HG02884 (cell line): Measurements from ENCODE around the gene APOBEC2.
"Not testable (repeated sequence)": the region's sequence is repeated elsewhere in the genome, so short reads cannot be mapped to it uniquely, and the experiment has no call there.

Experiments used
- ATAC-seq: cut with Tn5 transposase; IDR thresholded peaks from one replicate; pipeline ENCODE4 v1.9.1; 2021; ENCODE audit warnings: mild to moderate bottlenecking, moderate library complexity; ENCODE audit not compliant: unreplicated experiment

The APOBEC2 gene

DNA sequence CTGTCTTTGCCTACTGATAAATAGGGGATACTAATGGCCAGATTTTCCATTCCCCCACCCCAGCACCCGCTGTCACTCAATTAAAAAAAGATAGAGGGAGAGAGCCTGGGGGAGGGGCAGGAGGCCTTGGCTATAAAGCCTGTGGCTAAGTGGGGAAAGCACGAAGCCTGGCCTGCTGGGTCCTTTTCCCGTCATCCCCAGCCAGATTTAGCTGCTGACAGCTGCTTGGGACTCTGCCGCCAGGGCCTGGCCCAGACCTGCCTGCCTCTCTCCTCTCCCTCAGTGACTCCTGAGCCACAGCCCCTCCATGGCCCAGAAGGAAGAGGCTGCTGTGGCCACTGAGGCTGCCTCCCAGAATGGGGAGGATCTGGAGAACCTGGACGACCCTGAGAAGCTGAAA, at the start of gene APOBEC2:
Gene APOBEC2 (plus strand): TSS at position 162 of the 400 bp plus-strand sequence. CDS start 146 bp downstream, at position 308.
- ATAC-seq = no peak

DNA sequence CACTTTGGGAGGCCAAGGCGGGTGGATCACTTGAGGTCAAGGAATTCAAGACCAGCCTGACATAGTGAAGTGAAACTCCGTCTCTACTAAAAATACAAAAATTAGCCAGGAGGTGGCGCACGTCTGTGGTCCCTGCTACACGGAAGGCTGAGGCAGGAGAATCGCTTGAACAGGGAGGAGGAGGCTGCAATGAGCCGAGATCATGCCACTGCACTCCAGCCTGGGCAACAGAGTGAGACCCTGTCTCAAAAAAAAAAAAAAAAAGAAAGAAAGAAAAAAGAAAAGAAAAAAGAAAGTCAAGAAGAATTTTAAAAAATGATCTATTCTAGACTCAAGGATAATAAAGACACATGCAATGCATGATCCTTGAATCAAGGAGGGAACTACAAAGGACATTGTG, 46.8 kb upstream of the APOBEC2 start:
- ATAC-seq = peak; percentile 54

DNA sequence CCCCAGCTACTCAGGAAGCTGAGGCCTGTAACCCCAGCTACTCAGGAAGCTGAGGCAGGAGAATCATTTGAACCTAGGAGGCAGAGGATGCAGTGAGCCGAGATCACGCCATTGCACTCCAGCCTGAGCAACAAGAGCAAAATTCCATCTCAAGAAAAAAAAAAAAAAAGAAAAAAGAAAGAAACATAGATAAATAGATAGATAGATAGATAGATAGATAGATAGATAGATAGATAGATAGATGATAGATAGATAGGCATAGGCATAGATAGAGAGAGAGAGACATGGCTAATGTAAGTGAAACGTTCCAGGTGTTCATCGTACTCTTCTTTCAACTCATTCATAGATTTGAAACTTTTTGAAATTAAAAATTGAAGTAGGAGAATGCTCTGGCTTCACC, 46.0 kb upstream of the APOBEC2 start:
- not testable (repeated sequence) for ATAC-seq

DNA sequence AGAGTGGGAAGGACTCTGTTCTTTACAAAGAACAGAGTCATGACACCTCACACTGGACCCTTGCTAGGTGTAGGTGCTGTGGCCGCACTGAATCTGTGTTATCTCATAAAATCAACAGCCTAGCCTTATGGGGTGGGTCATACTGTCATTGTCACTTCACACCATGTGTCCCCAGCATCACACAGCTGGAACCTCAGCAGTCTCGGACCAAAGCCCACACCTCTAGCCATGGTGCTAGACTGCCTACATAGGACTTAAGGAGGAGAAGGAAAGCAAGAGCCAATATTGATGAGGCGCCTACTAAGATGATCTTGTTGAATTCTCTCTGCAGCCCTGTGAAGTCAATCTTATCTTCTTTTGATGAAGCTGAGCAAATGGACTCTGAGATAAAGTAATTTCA, 45.0 kb upstream of the APOBEC2 start:
- ATAC-seq = no peak

GRCh38 chr6:41009669-41010068, 43.3 kb upstream of the APOBEC2 start:
- ATAC-seq = no peak

GRCh38 chr6:41011673-41012072, 41.3 kb upstream of the APOBEC2 start:
- no peak for ATAC-seq

DNA sequence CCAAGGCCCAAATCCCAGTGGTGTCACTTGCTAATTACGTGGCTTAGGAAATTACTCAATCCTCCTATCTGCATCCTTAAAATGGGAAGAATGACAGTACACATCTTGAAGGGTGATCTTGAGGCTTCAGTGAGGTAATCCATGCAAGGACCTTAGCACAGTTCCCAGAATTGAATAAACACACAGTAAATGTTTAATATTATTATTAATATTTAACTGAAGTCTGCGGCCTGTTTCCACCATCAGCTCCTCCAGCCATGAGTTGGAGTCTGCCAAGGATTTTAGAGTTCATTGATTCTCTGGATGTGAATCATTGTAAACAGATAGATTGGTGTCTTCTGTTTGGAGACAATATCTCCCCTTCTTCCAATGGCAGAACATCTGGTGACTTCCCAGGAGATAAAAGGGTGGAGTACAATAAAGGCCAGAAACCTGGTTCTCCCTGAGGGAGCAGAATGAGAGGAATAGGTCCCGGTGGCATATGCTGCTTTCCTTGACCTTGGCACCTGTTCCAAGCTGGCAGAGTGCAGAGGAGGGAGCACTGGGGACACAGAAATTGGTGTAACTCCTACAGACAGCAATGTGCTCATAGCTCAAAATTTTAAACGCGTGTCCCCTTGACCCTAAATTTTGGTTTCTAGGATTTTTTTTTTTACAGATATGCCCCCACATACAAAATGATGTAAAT, 39.4 kb upstream of the APOBEC2 start:
- ATAC-seq = no peak

GRCh38 chr6:41014780-41015179, 38.2 kb upstream of the APOBEC2 start:
- ATAC-seq = no peak

GRCh38 chr6:41015860-41016259, 37.1 kb upstream of the APOBEC2 start:
- ATAC-seq = not testable (repeated sequence)

GRCh38 chr6:41017663-41018062, 35.3 kb upstream of the APOBEC2 start:
- ATAC-seq = no peak

DNA sequence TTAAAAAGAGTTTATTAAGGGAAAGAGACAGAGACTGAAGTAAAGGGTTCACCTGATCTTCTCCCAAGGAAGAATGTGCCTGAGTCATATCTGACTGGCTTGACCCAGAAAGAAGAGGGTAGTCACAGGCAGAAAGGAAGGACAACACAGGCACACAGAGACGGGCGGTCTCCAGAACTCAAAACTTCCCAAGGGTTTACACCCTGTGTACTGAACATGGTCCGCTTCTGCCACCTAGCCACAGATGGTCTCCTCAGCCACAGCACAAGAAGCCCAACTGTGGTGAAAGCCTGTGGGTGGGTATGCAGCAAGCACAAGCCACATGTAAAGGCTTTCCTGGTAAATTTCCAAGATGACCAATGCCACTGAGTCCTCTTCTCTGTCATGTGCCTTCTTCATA, 31.2 kb upstream of the APOBEC2 start:
- ATAC-seq = no peak

DNA sequence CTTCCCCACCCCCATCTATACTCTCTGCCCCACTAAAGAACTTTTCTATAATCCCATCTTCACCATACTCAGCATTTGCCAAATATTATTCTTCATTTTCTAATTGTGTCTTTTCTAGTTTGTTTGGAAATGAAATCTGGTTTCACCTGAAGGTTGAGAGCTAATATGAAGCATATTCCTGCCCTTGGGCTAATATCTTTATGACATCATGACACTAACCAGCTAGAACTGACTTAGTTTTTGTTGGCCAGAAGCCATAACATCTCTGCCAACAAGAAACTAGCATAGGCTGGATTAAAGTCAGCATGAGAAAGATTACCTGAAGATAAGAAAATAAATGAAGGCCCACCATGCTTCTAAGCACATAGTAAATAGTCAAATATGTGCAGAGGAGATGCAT, 30.7 kb upstream of the APOBEC2 start:
- no peak for ATAC-seq

- no peak for ATAC-seq
Observed at GRCh38 chr6:41023114-41023513, 29.9 kb upstream of the APOBEC2 start.

GRCh38 chr6:41025966-41026530, 27.0 kb upstream of the APOBEC2 start:
- no peak for ATAC-seq

DNA sequence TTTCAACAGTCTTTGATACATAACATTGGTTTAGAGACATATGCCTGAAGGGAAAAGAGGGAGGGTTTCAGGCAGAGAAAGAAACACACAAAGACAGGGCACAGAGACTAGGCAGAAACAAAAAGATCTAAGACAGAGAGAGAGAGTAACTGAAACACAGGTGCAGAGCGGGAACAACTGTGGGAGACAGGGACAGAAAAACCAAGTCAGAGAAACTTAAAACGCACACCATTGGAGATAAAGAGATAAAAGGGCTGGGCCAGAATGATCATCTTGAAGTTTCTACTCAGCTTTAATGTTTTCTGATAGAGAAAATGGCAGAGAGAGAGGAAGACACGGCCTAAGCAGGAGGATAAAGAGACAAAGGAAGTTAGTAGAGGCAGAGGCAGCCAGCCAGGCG, 25.8 kb upstream of the APOBEC2 start:
- ATAC-seq = no peak

- ATAC-seq = peak; percentile 86
Observed at GRCh38 chr6:41027799-41028560, 25.0 kb upstream of the APOBEC2 start.

- ATAC-seq = no peak
Observed at GRCh38 chr6:41028561-41029412, 24.2 kb upstream of the APOBEC2 start.

GRCh38 chr6:41032830-41033229, 20.2 kb upstream of the APOBEC2 start:
- no peak for ATAC-seq

GRCh38 chr6:41033776-41034175, 19.2 kb upstream of the APOBEC2 start:
- no peak for ATAC-seq

GRCh38 chr6:41036186-41036585, 16.8 kb upstream of the APOBEC2 start:
- ATAC-seq = no peak

DNA sequence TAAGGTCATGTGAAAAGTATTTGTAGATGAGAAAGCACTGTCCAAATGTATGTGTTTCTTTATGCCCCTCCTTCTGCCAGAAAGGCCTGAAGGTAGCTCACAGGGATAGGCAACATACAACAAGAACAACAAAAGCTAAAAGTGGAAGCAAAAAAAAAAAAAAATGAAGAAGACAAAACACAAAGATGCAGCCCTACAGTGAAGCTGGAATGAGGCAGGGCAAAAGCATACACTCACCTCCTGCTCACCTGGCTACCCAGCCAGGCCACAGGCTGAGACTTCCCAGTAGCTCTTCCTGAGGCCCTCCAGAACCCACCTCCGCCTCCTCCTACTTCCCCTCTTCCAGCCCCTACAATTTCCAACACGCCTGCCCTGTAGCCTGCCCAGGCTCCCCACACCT, 16.4 kb upstream of the APOBEC2 start:
- no peak for ATAC-seq
